ENCODE results near the gene ZDHHC6. TPM values are rescaled to one million over a fixed set of nuclear protein-coding genes. Genes with fewer than 3 reads are reported as not detected.

ZDHHC6 gene
- total RNA-seq, 1 experiment from 2014 or later = 40.3 TPM

DNA sequence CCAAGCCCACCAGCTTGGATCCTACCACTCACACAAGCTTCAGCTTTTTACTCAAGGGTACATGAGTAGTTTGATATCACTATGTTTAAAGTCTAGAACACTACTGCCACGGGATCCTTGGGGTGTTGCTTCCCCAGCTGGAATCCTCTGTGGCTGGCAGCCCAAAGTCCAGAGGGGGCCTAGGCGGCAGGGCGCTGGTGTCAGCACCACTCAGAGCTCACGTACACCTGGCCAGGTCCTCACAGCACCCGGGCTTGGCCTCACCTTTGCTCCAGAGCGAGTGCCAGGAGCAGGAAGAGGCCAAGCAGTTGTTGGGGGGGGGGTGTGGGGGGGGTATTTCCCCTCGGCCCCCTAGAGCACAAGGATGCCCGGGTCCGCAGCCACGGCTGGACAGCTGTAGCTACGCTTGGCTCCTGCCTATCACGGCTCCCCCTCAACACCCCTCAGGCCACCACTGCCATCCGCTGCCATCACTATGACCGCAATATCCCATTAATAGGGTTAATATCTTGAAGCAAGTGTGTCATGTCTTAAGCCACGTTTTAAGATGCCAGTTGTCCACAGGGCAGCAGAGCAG is 17.0 kb downstream of the ZDHHC6 start:
- intact Hi-C loops (cut with micrococcal nuclease; ENCODE audit: unreplicated experiment) = loop anchor here (5.0 to 10.0 kb wide), 3 partner anchors 107 to 285 kb away; partner anchors contain the start of gene GPAM
- H3K27me3 ChIP-seq (ENCODE audit: control insufficient read depth, insufficient read depth, low read length) = no peaks in the 10 kb centered on the region
- no peak overlapping the region for H3K4me3 ChIP-seq (ENCODE audit: low read depth in 2 of 2, low read length in 2 of 2)
- ATAC-seq (no peak), DNase-seq (ENCODE audit: low read depth, low spot score) (no peak)
- no peaks in the 10 kb centered on the region for H3K4me1 ChIP-seq (ENCODE audit: control insufficient read depth, insufficient read depth, low read length)
- POLR2A ChIA-PET = no interaction called here
- no peak overlapping the region for H3K27ac ChIP-seq (ENCODE audit: low read length)
- no peak for TF ChIP-seq POLR2AphosphoS5 (IDR thresholded peaks at IDR 0.05; ENCODE audit: low read depth, low read length)
- TF ChIP-seq TCF7L2 (IDR thresholded peaks at IDR 0.05; ENCODE audit: low read depth, low read length) = no peak
- TF ChIP-seq SIN3A (IDR thresholded peaks at IDR 0.05; ENCODE audit: borderline replicate concordance, insufficient read depth, low read depth, low read length) = no peak
- TF ChIP-seq, protein P1, sequence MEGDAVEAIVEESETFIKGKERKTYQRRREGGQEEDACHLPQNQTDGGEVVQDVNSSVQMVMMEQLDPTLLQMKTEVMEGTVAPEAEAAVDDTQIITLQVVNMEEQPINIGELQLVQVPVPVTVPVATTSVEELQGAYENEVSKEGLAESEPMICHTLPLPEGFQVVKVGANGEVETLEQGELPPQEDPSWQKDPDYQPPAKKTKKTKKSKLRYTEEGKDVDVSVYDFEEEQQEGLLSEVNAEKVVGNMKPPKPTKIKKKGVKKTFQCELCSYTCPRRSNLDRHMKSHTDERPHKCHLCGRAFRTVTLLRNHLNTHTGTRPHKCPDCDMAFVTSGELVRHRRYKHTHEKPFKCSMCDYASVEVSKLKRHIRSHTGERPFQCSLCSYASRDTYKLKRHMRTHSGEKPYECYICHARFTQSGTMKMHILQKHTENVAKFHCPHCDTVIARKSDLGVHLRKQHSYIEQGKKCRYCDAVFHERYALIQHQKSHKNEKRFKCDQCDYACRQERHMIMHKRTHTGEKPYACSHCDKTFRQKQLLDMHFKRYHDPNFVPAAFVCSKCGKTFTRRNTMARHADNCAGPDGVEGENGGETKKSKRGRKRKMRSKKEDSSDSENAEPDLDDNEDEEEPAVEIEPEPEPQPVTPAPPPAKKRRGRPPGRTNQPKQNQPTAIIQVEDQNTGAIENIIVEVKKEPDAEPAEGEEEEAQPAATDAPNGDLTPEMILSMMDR (IDR thresholded peaks at IDR 0.05) = no peak
- TF ChIP-seq, protein P2, sequence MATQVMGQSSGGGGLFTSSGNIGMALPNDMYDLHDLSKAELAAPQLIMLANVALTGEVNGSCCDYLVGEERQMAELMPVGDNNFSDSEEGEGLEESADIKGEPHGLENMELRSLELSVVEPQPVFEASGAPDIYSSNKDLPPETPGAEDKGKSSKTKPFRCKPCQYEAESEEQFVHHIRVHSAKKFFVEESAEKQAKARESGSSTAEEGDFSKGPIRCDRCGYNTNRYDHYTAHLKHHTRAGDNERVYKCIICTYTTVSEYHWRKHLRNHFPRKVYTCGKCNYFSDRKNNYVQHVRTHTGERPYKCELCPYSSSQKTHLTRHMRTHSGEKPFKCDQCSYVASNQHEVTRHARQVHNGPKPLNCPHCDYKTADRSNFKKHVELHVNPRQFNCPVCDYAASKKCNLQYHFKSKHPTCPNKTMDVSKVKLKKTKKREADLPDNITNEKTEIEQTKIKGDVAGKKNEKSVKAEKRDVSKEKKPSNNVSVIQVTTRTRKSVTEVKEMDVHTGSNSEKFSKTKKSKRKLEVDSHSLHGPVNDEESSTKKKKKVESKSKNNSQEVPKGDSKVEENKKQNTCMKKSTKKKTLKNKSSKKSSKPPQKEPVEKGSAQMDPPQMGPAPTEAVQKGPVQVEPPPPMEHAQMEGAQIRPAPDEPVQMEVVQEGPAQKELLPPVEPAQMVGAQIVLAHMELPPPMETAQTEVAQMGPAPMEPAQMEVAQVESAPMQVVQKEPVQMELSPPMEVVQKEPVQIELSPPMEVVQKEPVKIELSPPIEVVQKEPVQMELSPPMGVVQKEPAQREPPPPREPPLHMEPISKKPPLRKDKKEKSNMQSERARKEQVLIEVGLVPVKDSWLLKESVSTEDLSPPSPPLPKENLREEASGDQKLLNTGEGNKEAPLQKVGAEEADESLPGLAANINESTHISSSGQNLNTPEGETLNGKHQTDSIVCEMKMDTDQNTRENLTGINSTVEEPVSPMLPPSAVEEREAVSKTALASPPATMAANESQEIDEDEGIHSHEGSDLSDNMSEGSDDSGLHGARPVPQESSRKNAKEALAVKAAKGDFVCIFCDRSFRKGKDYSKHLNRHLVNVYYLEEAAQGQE (IDR thresholded peaks at IDR 0.05; ENCODE audit: insufficient read depth in 1 of 2, low read depth in 2 of 2, low read length in 1 of 2) = no peak
- in situ Hi-C loops (cut with HindIII; ENCODE audit: low pct_unique_long_range_greater_than_20kb, low sequenced_read_pairs) = no loop called here
- no TSS peak for BruUV-seq (replicated peaks)
- no peaks in the 10 kb centered on the region for H3K9me3 ChIP-seq (ENCODE audit: control insufficient read depth, insufficient read depth, low read depth, low read length)
- CTCF ChIA-PET = interaction anchor here (0.6 kb wide), 1 partner anchor 690 kb away, joined by 7 read pairs; no protein-coding TSS in a partner anchor
- peaks cover 35% of the 10 kb centered on the region for H3K36me3 ChIP-seq (ENCODE audit: control insufficient read depth, insufficient read depth, low read length)

DNA sequence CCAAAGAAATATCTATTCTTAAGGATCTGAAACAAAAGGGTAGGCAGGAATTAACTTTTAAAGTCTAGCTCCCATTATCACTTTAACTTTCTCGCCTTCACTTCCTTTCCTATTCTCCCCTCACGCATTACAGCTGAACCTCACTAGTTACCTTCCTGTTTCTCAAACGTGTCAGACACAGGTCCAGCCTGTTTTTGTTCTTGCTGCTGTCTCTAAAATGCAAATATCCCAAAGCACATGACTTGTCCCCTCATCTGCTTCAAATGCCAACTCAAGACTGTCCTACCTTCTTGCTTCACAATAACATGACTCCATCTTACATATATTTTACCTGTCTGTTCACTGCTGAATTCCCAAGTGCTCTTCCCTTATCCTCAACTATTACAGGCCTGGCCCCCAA is 17.6 kb downstream of the ZDHHC6 start:
- Histone ChIP-seq H3K4me1 (ENCODE audit: control insufficient read depth, insufficient read depth, low read length) (no peaks in the 10 kb centered on the region), H3K27me3 (ENCODE audit: control insufficient read depth, insufficient read depth, low read length) (no peaks in the 10 kb centered on the region), H3K4me3 (ENCODE audit: low read depth in 2 of 2, low read length in 2 of 2) (no peak overlapping the region), H3K27ac (ENCODE audit: low read length) (no peak overlapping the region), H3K36me3 (ENCODE audit: control insufficient read depth, insufficient read depth, low read length) (peaks cover 29% of the 10 kb centered on the region), H3K9me3 (ENCODE audit: control insufficient read depth, insufficient read depth, low read depth, low read length) (no peaks in the 10 kb centered on the region)
- no TSS peak for BruUV-seq (replicated peaks)
- in situ Hi-C loops (cut with HindIII; ENCODE audit: low pct_unique_long_range_greater_than_20kb, low sequenced_read_pairs) = no loop called here
- ChIA-PET POLR2A (no interaction called here), CTCF (interaction anchor here (0.6 kb wide), 1 partner anchor 690 kb away, joined by 7 read pairs; no protein-coding TSS in a partner anchor)
- intact Hi-C loops (cut with micrococcal nuclease; ENCODE audit: unreplicated experiment) = no loop called here
- no peak for ATAC-seq
- TF ChIP-seq TCF7L2 (IDR thresholded peaks at IDR 0.05; ENCODE audit: low read depth, low read length) (no peak), SIN3A (IDR thresholded peaks at IDR 0.05; ENCODE audit: borderline replicate concordance, insufficient read depth, low read depth, low read length) (no peak), POLR2AphosphoS5 (IDR thresholded peaks at IDR 0.05; ENCODE audit: low read depth, low read length) (no peak)
- TF ChIP-seq, protein P1 (IDR thresholded peaks at IDR 0.05) = no peak
- TF ChIP-seq, protein P2 (IDR thresholded peaks at IDR 0.05; ENCODE audit: insufficient read depth in 1 of 2, low read depth in 2 of 2, low read length in 1 of 2) = no peak
- DNase-seq (ENCODE audit: low read depth, low spot score) = no peak

Data from Panc1 (cell line).